Caki2 (cell line): Measurements from ENCODE around the gene MYBPH. TPM values are rescaled to one million over a fixed set of nuclear protein-coding genes. Genes with fewer than 3 reads are reported as not detected.

Source experiments
- DNase-seq: peaks from one replicate; pipeline ENCODE4 v3.0.0-alpha.2; 2015; ENCODE audit warnings: low read depth
- in situ Hi-C: cut with HindIII; loops from 2 replicates; pipeline ENCODE4 v1.10.0; 2016; ENCODE audit warnings: low sequenced_read_pairs, low pct_unique_long_range_greater_than_20kb, mixed read lengths
- total RNA-seq: library from RNA; depleted of rRNA; stranded (reverse); fragments of >200 nt; shearing (Covaris generic); gene quantifications from 2 replicates; pipeline ENCODE4 v1.2.3, GENCODE V29; 2014; ENCODE audit warnings: low replicate concordance

MYBPH gene
- total RNA-seq, 1 experiment from 2014 or later: not detected

DNA sequence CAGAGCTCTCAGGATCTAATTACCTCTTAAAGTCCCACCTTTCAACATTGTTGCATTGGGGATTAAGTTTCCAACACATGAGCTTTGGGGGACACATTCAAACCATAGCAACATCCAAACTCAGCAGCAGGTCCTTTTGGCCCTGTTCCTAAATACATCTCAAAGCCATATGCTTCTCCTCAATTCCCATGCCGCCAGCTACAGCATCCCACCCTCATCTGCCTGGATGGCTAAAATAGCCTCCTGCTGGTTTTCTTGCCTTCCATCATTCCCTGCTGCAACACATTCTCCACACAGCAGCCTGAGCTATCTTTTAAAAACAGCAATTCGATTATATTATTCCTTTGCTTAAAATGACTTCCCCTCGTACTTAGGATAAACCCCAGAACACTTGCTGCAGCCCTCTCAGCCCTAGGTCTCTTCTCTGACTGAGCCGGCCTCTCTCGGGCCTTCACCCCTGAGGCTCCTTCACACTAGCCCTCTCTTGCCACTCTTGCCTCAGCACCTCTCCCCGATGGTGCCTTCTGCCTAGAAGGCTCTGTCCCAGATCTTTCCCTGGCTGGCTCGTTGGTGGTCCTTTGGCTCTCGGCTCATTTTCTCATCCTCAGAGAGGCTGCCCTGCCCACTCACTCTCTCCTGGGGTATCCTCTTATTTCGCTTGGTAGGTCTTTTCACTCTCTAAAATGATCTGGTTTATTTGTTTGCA lies 16.5 kb downstream of the MYBPH start:
- no peak for DNase-seq
- in situ Hi-C loops: no loop called here

DNA sequence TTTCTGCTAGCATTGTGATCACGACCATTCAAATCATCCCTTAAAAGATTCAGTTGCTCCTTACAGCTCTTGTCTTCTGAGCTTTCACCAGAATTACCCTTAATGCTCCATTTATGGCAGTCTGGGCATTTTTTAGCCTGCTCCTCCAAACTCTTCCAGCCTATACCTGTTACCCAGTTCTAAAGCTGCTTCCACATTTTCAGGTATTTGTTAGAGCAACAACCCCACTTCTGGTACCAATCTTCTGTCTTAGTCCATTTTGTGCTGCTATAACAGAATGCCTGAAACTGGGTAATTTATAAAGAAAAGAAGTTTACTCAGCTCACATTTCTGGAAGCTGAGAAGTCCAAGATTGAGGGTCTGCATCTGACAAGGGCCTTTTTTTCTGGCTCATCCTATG lies 17.2 kb downstream of the MYBPH start:
- no peak for DNase-seq
- in situ Hi-C loops: no loop called here

DNA sequence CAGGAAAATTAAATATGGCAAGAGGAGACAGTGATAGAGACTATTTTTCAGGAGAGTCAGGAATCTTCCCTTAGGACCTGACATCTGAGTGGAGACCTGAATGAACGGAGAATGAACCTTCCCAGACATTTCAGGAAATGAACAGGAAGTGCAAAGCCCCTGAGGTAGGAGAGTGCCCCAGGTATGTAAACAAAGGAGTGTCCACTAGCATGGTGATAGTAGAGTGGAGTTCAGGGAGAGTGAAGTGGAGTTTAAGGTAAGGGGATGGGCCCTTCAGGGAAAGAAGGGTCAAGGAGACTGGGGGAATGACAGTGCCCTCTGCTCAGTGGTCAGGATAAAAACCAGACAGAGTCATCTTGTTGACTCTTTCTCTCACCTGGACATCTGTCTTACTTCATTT lies 19.3 kb downstream of the MYBPH start:
- in situ Hi-C loops: no loop called here
- no peak for DNase-seq

DNA sequence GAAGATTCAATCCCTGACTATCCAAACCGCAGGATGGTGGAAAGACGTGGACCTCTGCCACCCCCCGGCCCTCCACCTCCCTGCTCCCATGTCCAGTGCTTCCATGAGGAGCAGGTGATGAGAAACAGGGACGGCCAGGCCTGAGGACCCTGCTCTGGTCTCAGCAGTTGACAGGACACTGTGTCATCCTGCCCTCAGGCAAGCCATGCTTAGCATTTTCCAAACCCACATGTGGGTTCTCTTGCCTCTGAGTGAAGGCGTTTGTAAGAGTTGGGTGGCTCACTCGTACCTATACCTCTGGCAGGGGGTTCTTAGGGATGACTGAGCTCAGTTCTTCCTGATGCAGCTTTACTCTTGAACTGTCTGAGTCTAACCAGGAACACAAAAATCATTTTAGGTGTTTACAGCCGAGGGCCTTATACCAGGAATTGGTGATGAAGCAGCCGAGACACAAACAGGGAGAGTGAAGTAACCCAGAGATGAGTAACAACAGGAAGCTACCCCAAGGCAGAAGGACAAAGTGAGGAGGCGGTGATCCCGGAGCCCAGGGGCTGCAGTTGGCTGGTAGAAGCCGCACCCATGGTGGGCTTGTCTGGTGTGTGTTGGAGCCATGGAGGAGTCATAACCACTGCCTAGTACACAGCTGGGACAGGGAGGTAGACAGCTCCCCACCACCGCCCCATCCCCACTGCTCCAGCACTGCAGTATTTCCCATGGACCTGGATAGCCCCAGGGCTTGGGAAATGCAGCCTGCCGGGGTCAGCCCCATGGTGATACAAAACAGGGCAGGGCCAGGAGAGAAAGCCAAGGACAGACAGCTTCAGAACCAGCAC lies 21.4 kb downstream of the MYBPH start:
- DNase-seq: peak; percentile 67
- in situ Hi-C loops: no loop called here

DNA sequence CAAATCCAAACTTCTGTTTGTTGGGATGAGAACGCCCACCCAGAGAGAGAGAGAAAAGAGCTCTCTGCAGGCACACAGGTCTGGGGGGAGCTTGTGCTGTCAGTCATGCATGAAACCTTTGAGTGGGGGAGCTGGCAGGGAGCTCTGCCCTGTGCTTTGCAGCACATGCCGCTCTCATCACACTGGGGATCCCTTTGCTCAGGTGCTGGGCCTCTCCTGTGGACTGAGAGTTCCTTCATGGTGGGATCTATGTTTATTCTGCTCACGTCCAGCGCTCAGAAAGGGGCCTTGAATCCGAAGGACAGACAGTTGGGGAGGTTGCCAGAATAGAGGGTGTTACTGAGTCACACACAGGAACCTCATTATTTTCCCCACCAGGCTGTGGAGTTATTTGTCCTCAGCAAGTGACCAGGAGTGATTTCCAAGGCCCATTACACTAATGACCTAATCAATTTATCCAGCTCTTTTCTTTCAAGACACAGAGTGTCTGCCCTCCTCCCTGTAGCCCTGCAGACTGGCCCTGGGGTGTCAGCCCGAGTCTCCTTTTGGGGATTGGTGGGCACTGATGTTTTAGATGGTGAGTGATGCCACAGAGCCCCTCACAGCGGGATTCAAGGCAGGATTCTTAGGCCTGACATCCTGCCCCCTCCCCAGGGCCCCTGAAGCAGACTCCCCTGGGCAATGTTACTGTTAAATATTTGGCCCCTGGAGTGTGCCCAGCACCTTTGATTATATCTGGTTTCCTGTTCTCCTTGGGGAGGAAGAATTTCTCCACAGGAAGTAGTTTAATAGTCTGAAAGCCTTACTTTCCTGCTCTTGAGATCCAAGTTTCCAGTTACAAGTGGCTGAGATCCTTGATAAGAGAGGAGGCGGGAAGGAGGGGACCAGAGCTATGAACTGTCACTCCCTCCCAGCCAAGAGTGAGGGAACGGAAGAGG lies 22.3 kb downstream of the MYBPH start:
- in situ Hi-C loops: no loop called here
- peak; percentile 79 for DNase-seq

DNA sequence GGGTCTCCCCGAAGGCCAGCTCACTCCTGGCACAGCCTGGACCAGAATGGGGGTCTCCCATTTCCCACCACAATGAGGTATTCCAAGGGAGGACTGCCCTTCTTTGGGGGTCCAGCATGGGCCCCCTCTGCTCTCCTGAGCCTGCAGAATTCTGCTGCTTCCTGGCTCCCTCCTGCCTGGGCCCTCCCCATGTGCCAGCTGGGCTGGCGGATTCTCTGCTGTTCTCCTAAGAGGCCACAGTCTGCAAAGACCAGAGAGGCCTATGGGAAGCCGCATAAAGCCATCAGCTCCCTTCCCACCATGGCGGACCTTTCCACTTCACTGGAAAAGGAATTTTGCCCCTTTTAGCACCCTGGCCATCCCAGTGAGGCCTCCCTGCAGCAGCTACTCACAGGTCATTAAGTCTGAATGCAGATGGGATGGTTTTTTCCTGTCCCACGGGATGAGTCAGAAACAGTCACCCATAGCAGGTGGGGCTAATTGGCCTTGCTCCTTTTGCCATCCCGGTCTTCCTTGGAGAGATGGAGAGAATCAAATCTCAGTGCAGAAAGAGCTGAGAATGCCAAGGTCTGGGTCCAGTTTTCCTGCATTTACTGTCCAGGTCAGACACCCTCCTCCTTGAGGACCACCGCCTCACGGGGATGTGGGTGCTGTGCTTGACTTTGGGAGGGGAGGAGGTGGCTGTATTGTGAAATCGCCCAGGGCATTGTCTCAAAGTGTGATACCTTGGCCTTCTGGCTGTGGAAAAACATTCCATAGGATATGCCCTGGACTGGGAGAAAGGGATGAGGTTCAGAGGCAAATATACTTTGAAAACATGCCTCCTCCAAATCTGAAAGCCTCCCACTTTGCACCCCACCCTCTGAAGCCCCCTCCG lies 23.2 kb downstream of the MYBPH start:
- DNase-seq: peak; percentile 97
- in situ Hi-C loops: no loop called here

DNA sequence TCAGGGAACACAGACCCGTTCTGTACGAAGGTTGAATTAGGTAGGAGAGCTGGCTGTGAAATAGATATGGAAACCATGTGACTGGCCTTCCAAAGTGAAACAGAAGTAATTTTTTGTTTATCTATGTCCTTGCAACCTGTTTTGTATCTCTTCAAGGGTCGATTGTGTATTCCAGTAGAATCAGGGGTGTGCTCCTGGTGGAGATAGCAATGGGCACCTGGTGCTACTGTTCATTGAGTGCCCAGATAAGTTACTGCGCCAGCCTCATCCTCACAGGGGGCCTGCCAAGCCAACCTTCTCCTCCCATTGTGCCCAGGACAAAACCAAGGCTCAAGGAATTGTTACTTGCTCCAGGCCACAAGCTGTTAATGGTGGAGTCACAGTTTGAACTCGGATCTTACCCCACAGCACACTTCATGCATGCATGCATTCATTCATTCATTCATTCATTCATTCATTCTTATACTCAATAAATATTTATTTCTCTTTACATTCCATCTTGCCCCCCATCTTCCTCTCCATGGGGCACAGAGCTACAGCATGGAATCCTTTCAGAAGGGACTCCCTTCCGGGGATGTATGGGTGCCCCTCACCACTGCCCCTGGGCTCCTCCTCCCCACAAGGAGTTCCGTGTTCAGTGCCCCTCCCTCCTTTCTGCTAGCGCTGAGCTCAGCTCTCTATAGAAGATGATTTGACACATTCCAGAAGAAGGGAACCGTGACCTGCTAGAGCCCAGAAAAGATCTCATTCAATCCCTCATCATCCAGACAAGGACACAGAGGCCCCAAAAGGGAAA lies 24.1 kb downstream of the MYBPH start:
- peak; percentile 88 for DNase-seq
- in situ Hi-C loops: no loop called here

DNA sequence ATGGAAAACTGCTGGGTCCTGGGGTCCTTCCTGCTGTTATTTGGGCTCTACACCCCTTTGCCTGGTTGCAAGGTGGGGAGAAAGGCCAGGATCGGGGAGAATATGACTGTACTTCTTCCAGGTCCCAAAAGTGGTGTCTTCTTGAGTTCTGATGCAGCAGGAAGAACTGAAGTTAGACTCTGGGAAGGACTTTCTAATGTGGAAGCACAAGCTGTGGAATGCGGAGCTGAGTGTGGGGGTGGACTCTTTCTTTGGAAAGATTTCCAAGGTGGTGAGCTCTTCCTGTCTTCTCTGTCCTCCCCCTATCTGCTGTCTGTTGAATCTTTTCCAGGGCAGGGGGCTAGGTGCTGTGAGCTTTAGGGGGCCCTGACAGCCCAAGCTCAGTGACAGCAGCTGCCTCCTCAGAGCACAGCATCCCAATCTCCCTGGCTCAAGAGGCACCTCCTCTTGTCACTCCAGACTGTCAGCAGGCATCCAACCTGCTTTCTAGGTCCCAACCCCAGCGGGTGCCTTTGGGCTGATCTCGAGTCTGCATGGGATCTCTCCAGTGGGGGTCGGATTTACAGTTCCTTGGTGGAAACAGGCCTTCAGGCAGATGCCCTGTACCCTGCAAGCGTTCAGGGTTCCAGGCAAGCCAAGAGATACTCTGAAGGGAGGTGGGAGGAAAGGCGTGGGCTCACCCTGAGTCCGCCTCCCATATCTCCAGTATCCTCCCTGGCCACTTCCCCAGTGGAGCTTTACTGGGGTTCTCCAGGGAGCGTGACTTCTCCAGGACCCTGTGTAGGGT lies 24.9 kb downstream of the MYBPH start:
- DNase-seq: no peak
- in situ Hi-C loops: no loop called here

DNA sequence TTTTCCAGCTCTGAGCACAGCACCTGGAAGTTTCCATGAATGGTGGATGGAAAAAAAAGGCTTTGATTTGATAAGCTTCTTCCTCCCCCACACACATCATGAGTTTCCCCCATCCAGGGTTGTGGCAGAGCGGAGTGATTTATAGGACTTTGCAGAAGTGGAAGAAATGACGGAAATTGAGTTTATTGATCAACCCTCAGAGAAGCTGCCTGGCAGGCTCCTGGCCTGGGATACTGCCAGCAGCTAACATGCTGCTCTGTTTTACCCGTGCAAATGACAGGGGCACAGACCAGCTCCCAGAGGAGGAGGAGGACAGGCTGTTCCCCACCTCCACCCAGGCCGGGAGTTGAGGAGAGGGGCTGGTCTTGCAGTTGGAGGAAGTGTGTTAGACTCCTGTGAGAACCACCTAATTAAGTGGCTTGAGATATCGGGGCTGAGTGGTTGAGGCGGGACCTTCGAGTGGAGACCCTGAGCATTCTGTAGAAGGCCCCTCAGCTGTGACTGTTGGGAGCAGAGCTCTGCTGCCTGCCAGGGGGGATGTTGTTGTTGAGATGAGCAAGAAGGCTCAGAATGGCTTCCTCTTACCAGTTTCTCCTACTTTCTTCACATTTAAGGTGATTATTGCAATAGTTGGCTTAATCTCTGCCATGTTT lies 26.3 kb downstream of the MYBPH start:
- in situ Hi-C loops: no loop called here
- DNase-seq: no peak

DNA sequence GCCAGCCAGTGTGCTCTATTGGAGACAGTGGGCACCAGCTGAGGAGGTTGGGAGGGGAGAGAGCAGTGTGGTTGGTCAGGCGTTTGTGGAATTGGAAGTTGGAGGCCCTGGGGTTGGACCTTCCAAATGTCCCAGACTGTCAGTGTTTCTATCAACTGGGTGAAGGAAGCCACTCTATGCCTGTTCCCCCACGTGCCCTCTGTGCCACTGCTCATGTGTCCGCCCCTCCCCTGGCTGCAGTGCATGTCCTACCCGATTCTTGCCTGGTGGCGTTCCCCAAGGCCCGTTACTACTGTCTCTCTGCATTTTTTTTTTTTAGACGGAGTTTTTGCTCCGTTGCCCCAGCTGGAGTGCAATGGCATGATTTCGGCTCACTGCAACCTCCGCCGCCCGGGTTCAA lies 27.0 kb downstream of the MYBPH start:
- DNase-seq: no peak
- in situ Hi-C loops: no loop called here

DNA sequence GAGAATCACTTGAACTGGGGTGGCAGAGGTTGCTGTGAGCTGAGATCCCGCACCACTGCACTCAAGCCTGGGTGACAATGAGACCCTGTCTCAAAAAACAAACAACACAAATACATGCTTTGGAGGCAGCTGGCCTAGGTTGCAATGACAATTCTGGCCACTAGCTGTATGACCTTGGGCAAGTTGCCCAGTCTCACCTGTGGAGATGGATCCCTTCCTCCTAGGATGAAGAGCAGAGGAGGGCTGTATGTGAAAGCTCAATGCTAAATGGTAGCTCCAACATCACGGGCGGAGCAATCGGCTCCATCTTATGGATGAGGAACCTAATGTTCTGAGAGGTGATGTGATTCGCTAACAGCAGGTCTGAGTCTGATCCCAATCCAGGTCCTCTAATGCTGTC lies 27.5 kb downstream of the MYBPH start:
- DNase-seq: no peak
- in situ Hi-C loops: no loop called here

DNA sequence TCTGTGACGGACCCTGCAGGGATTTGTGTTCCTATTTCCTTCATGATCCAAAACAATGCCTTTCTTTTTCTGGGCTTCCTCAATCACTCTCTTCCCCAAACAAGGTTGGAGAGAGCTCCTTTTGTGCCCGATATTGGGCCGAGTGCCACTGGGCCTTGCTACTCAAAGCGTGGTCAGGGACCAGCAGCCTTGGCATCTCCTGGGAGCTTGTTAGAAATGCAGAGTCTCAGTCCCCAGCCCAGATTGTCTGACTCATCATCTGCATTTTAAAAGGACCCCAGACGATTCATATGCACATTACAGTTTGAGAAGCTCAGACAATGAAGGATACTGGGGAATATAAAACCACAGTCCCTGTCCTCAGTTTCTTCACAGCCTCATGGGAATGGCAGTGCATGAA lies 28.2 kb downstream of the MYBPH start:
- DNase-seq: no peak
- in situ Hi-C loops: no loop called here

DNA sequence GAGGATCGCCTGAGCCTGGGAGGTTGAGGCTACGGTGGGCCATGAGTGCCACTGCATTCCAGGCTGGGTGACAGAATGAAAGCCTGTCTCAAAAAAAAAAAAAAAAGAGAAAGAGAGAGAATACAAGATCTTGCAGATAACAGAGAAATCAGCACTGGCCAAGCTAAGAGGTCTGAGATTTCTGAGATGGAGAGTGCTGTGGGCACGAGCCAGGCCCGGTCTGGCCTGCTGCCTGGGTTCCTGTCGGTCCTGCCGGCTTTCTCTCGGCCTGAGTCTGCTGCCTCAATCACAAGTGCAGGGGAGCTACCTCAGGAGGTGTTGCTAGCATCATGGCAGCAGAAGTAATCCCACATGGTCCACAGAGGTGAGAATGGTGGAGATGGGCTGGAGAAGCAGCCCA lies 29.1 kb downstream of the MYBPH start:
- DNase-seq: no peak
- in situ Hi-C loops: no loop called here

DNA sequence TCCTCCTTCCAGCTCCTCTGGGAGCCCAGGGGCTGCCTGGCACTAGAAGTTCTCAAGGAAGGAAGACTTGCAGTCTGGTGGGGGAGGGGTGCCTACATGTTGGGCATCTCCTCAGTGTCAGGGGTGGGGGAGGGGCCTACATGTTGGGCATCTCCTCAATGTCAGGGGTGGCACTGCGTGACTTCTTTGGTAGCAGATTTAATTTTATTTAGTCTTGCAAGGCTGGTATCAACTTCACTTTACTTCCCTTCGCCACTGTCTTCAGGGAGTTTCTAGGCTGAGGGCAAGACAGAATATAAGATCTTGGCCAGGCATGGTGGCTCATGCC lies 29.6 kb downstream of the MYBPH start:
- no peak for DNase-seq
- in situ Hi-C loops: no loop called here

DNA sequence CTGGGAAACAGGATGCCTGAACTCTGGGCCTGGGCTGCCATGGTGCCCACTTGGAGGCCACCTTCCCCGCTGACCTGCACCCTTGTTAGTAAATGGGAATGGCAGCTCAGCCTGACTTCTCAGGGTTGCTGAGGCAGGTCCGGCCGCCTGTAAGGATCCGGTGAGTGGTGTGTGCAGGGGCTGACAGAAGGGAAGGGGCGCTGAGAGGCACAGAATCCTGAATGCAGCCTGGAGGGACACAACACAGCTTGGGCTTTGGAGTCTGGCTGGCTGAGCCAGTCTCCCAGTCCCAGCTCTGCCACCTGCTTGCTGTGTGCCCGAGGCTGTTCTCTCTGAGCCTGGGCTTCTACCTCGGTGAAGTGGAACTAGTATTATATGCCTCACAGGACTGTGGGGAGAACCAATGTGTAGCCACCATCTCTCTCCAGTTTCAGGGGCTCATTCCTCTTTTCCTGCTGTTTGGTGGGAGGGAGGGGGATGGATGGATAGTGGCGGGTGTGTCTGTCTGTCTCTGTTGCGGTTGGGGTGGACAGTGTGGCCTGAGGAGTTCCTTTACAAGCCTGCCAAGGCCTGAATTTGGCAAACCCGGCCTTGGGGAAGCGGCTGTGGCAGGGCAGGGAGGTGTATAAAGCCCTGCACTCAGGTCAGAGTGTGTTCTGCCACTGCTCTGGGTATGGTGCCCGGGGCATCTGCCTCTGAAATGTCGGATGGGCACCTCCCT lies 30.1 kb downstream of the MYBPH start:
- DNase-seq: no peak
- in situ Hi-C loops: no loop called here

DNA sequence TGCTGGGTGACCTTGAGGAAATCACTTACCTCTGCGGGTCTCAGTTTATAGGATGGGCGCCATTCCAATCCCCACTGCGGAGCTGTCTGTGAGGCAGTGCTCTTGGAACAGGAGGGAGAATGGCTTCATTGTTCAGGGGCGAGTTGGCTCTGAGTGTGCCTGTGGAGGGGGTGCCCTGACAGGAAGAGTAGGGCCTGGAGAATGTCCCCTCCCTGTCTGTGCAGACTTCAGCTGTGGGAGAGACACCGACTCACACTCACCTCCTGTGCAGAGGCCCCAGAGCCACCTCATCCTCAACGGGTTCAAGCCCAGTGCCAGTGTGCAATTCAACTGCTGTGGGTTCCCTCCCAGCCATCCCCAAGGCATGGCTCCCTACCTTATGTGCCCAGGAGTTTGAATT lies 31.0 kb downstream of the MYBPH start:
- no peak for DNase-seq
- in situ Hi-C loops: no loop called here
